A204.1 (cell line): ENCODE data around the gene UBTD1.

Experiments
- FAIRE-seq: peaks from 2 replicates; lab custom pipeline; 2012; peaks lifted over from hg19 to GRCh38; lab: Jason Lieb, UNC

UBTD1 gene

GRCh38 chr10:97483506-97483905 is 15.2 kb upstream of the UBTD1 start:
- FAIRE-seq = no peak

GRCh38 chr10:97483921-97484320 is 14.8 kb upstream of the UBTD1 start:
- no peak for FAIRE-seq

- FAIRE-seq = no peak
Observed at GRCh38 chr10:97485647-97486281, 13.0 kb upstream of the UBTD1 start.

- FAIRE-seq = no peak
Observed at GRCh38 chr10:97490592-97490991, 8.1 kb upstream of the UBTD1 start.

GRCh38 chr10:97494151-97494550 is 4.6 kb upstream of the UBTD1 start:
- no peak for FAIRE-seq

- no peak for FAIRE-seq
Observed at GRCh38 chr10:97494863-97495506, 3.7 kb upstream of the UBTD1 start.

- peak; percentile 58 for FAIRE-seq
Observed at GRCh38 chr10:97497572-97498075, 1.1 kb upstream of the UBTD1 start.

GRCh38 chr10:97498076-97498840 is 466 bp upstream of the UBTD1 start, which contains the start of gene MMS19:
Gene MMS19, minus strand, starts transcription at chr10:97498422. Its CDS starts 38 bp downstream, at chr10:97498384.
- FAIRE-seq = peak; percentile 90

GRCh38 chr10:97499561-97500296 is 1.0 kb downstream of the UBTD1 start:
- FAIRE-seq = no peak

- FAIRE-seq = no peak
Observed at GRCh38 chr10:97500297-97500575, 1.5 kb downstream of the UBTD1 start.

GRCh38 chr10:97502916-97503315 is 4.2 kb downstream of the UBTD1 start:
- FAIRE-seq = no peak

GRCh38 chr10:97503406-97503805 is 4.7 kb downstream of the UBTD1 start:
- no peak for FAIRE-seq

GRCh38 chr10:97505152-97505551 is 6.4 kb downstream of the UBTD1 start:
- no peak for FAIRE-seq

- FAIRE-seq = no peak
Observed at GRCh38 chr10:97506199-97506991, 7.7 kb downstream of the UBTD1 start.

- no peak for FAIRE-seq
Observed at GRCh38 chr10:97508342-97508741, 9.6 kb downstream of the UBTD1 start.

GRCh38 chr10:97509120-97509680 is 10.5 kb downstream of the UBTD1 start:
- no peak for FAIRE-seq

- FAIRE-seq = no peak
Observed at GRCh38 chr10:97510686-97511085, 12.0 kb downstream of the UBTD1 start.

- no peak for FAIRE-seq
Observed at GRCh38 chr10:97511711-97512440, 13.2 kb downstream of the UBTD1 start.

- FAIRE-seq = no peak
Observed at GRCh38 chr10:97512993-97513392, 14.3 kb downstream of the UBTD1 start.

- no peak for FAIRE-seq
Observed at GRCh38 chr10:97514344-97514743, 15.6 kb downstream of the UBTD1 start.
